Measurements from ENCODE around the gene NDUFB11.

Gene NDUFB11

DNA sequence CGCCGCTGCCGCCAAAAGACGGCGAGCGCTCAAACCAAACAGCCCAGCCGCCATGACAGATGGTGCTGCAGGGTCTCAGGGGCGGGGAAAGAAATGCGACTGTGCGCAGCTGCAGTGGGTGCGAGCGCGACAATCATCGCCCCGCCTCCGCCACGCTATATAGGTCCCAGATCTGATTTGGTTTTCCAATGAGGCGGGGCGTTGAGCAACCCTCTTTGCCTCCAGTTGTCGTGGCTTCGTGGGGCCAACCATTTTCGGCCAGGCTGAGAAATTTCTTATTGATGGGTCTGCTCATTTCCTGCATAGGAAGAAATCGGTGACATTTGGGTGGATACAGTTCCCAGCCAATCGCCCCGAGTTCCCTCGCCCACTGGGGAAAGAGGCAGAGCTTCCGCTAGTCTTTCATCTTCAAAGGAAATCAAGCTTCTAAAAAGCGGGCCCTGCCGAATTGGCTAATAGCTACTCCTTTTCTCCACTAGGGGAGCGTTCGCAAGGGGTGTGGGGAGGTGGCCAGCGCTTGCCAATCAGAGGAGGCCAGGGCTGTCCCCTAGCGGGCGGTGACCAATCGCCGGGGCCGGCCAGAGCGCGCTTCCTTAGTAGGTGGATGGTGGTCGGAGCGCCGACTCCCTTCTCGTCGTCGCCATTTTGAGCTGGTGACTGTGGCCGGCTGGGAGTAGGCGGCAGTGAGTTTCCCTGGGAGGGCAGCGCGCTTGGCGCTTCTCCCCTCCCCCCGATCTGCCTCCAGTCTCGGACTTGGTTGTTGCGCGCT is at the start of gene NDUFB11, which contains the start of gene RBM10:
NDUFB11 (minus strand) TSS at position 77 of the 769 bp plus-strand sequence; CDS start at position 54, 23 bp downstream.
RBM10 (plus strand) TSS at position 596 of the 769 bp plus-strand sequence. CDS start 2,261 bp downstream, outside the sequence.
- DNase-seq, result peak; percentile 80 to 97 (median 92)
- intact Hi-C loops (cut with DNase I), result no loop called here

DNA sequence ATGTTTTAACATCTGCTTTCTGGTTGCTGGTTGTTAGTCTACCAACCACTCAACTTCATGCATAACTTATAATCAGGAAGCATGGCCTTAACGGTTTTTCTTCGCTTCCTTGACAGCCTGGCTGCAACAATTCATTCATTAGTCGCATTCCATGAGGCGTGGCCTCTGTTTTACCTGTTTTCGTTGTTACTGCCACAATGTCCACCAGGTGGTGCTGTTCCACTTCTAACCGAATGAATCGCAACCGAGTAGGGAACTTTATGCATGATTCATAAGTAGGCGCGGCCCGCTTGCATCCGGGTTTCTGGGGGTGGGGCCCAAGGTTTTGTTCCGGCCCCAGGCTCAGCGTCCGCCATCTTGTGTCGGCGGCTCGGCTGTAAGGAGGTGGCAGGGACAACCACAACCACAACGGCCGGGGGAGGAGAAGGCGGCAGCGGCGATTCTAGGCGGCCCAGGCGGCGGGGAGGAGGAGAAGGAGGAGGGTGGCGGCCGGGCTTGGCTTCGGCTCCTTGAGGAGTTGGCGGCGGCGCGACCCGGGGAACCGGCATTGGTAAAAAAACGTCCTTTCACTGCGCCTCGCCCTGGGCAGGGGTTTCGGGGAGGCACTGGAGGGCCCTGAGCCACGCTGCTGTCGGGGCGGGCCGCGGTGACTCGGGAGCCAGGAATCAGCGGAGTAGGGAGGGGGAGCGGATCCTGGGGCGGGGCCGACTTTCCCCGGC is 49.1 kb upstream of the NDUFB11 start, which contains the start of gene UBA1:
UBA1 (plus strand) TSS at position 355 of the 719 bp plus-strand sequence. CDS start 4,974 bp downstream, outside the sequence.
- intact Hi-C loops (cut with DNase I), result loop anchor here (2.0 to 5.0 kb wide), 2 partner anchors 189 to 329 kb away; no protein-coding TSS in a partner anchor
- DNase-seq, result peak; percentile 87 to 99 (median 97)

- DNase-seq, result no peak
- intact Hi-C loops (cut with DNase I), result loop anchor here (2.0 to 5.0 kb wide), 2 partner anchors 190 to 331 kb away; no protein-coding TSS in a partner anchor
Measured at GRCh38 chrX:47191806-47192401, 47.4 kb upstream of the NDUFB11 start.

- intact Hi-C loops (cut with DNase I), result loop anchor here (5.0 kb wide), 1 partner anchor 191 kb away; no protein-coding TSS in a partner anchor
- peak in 10 of 42 donors; percentile 12 to 45 (median 34) for DNase-seq
Measured at GRCh38 chrX:47191331-47191730, 46.8 kb upstream of the NDUFB11 start.

- peak; percentile 81 to 94 (median 89) for DNase-seq
- intact Hi-C loops (cut with DNase I), result loop anchor here (5.0 kb wide), 1 partner anchor 192 kb away; no protein-coding TSS in a partner anchor
Measured at GRCh38 chrX:47190445-47191269, 46.2 kb upstream of the NDUFB11 start.

DNA sequence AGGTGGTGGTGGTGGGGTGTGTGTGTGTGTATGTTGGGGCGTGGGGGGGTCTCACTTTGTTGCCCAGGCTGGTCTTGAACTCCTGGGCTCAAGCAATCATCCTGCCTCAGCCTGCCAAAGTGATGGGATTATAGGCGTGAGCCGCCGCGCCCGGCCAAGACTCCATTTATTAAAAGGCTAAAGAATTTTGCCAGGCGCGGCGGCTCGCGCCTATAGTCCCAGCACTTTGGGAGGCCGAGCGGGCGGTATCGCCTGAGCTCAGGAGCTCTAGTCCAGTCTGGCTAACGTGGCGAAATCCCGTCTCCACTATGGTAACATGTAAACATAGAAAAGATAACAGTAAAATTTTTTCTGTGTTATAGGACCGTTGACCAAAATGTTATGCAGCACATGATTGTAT is 45.4 kb upstream of the NDUFB11 start:
- no peak for DNase-seq
- intact Hi-C loops (cut with DNase I), result loop anchor here (5.0 kb wide), 1 partner anchor 192 kb away; no protein-coding TSS in a partner anchor

DNA sequence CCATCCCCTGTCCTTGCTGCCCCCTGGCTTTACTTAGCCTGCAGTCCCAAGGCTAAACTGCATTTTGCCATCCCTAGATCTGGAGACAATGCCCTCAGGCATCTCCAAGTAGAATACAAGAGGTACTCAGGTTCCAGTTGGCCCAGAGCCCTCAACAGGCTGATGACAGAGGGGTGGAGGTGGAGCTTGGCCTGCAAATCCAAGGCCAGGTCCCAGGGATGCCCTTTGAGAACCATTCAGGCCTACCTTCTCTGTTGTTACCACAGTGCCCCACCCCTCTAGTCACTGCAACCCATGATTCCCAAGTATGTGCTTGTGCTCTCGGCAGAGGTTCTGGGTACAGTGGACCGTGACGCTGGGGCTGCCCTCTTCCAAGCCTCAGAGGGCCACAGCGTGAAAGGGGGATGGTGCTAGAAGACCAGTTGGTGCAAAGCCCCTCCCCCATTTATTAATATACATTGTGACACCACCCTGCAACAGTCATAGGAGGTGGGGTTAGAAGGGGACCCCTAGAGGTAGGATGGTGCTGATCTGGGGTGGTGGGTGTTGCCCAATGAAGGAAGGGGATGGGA is 42.7 kb upstream of the NDUFB11 start:
- intact Hi-C loops (cut with DNase I), result no loop called here
- no peak for DNase-seq

DNA sequence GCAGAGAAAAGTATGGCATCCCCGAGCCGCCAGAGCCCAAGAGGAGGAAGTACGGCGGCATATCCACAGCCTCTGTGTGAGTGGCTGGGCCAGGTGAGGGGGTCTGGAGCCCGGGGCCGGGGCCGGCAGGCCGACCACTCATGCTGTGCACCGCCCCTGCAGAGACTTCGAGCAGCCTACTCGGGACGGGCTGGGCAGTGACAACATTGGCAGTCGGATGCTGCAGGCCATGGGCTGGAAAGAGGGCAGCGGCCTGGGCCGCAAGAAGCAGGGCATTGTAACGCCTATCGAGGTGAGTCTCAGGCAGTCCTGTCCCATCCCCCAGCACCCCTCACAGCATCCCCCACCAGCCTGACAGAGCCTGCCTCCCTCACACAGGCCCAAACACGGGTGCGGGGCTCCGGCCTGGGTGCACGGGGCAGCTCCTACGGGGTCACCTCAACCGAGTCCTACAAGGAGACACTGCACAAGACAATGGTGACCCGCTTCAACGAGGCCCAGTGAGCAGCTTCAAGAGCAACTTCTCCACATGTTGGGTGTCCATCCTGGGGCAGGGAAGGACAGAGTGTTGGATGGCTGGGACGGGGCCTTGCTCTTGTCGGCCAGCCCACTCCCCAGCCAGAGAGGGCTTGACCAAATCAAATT is 41.7 kb upstream of the NDUFB11 start:
- no peak for DNase-seq
- intact Hi-C loops (cut with DNase I), result no loop called here

- intact Hi-C loops (cut with DNase I), result no loop called here
Measured at GRCh38 chrX:47185241-47185640, 40.7 kb upstream of the NDUFB11 start.

GRCh38 chrX:47184486-47184885 is 40.0 kb upstream of the NDUFB11 start:
- DNase-seq, result no peak
- intact Hi-C loops (cut with DNase I), result no loop called here

More at GRCh38 chrX:47185241-47185640, 40.7 kb upstream of the NDUFB11 start:
- DNase-seq, result peak in 5 of 42 donors; percentile 8 to 48 (median 28)

DNA sequence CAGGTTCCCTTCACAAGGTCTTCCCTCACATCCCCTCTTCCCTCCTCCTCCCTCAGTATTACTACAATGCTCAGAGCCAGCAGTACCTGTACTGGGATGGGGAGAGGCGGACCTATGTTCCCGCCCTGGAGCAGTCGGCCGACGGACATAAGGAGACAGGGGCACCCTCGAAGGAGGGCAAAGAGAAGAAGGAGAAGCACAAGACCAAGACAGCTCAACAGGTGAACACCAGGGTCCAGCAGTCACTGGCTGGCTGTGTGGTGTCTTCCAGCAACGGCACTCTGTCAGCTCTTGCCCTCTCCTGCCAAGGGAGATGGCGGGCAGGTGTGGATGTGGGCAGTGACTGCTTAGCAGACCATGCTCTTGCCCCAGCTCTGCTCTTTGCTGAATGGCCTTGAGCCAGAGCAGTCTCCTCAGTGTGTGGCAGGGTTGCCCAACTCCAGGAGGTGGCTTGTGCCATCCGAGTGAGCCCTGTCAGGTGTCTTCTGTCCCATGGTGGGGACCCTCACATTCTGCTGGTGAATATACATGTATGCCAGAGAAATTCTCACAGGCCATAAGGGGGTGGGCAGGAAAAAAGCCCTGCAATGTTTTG is 37.7 kb upstream of the NDUFB11 start:
- no peak for DNase-seq
- intact Hi-C loops (cut with DNase I), result no loop called here

DNA sequence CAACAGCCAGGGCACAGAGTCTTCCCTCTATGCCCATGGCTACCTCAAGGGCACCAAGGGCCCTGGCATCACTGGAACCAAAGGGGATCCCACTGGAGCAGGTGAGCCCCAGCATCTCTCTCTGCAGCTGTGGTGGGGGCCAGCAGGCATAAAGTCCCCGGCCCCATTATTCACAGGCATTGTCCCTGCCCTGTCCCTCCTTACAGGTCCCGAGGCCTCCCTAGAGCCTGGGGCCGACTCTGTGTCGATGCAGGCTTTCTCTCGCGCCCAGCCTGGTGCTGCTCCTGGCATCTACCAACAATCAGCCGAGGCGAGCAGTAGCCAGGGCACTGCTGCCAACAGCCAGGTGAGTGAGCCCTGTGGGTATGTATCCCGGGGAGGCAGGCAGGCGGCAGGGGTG is 36.8 kb upstream of the NDUFB11 start:
- DNase-seq, result no peak
- intact Hi-C loops (cut with DNase I), result no loop called here

DNA sequence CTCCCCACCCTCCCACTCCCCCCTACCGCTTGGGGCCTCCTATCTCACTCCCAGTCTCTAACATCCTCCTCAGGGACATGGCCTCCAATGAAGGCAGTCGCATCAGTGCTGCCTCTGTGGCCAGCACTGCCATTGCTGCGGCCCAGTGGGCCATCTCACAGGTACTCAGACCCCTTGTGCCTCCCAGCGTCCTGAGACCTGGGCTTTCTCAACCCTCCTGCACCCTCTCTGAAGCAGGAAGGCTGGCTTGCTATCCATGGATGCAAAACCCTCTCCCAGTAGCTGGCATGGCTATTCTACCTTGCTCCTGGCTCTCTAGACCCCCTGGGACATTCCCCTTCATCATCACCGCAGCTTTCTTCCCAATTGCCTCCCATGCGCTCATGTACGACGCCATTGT is 35.8 kb upstream of the NDUFB11 start:
- DNase-seq, result no peak
- intact Hi-C loops (cut with DNase I), result no loop called here

GRCh38 chrX:47179928-47180255 is 35.4 kb upstream of the NDUFB11 start:
- intact Hi-C loops (cut with DNase I), result no loop called here
- DNase-seq, result no peak

DNA sequence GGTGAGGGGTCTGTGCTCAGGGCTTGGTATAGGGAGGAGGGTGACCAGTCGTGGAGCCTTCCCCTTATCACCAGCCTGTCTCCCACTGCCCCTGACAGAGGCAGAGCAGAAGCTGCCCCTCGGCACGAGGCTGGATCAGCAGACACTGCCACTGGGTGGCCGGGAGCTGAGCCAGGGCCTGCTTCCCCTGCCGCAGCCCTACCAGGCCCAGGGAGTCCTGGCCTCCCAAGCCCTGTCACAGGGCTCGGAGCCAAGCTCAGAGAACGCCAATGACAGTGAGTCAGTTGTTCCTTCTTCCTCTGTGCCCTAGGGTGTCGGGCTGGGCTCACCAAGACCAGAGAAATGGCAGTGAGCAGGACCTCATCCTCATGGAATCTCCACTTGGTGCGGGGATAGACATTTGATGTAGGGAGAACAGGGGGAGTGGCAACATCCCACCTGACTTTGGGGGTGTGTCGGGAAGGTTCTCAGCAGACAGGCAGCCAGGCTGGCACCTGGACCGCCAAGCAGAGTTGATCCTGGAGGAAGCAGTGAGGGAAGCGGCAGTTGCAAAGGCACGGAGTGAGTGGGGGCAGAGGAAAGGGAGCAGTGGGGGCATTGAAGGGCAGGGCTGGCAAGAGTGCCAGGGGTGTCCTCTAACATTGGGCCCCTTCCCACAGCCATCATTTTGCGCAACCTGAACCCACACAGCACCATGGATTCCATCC is 34.9 kb upstream of the NDUFB11 start:
- DNase-seq, result peak; percentile 12 to 82 (median 54)
- intact Hi-C loops (cut with DNase I), result no loop called here

DNA sequence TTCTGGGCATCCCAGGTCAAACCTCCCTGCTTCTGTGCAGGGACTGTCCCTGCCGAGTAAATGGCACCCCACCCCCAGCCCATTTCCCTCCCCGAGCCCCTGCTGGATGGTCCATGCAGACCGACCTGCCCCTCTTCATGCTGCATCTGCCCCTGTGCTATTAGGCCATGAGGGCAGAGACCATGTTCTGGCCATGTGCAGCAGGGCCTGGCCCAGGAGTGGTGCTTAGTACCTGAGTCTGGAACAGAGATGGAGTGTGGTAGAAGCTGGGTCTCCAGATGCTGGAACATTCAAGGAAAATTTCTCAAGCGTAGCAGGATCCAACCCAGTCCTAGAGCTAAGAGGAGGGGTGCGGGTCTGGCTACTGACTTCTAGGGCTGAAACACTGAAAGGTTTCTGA is 33.8 kb upstream of the NDUFB11 start:
- no peak for DNase-seq
- intact Hi-C loops (cut with DNase I), result no loop called here

DNA sequence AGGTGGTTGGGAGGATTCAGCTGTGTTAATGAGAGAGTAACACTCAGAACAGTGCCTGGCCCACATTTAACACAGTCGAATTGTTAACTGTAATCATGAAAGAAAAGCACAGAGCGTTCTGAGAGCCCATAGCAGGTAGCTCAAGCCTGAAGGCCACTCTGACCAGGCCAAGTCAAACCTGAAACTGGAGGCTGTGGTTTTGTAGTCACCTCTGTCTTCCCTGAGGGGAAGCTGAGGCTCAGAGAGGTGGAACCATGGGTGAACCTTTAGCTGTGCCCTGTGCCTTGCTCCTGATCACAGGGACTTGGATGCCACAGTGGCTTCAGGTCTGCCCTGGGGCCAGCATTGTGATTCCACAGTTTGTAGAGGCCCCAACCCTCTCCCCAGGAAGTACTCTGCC is 32.6 kb upstream of the NDUFB11 start:
- intact Hi-C loops (cut with DNase I), result no loop called here
- DNase-seq, result no peak
